Activated CD4-positive, CD25-positive, alpha-beta regulatory T cell treated with anti-CD3 and anti-CD28 coated beads, Interleukin-2, amount 50 U/mL, for 24 hours (primary cell): ENCODE measurements around the gene LAMB3.
"Not testable (repeated sequence)": the region's sequence is repeated elsewhere in the genome, so short reads cannot be mapped to it uniquely, and the experiment has no call there.

Source experiments
- ATAC-seq, 2 donors: fragments of 150-1000 bp; cut with Tn5 transposase; one replicate each; pipeline ENCODE4 v1.10.0; 2021; ENCODE audit warnings: mild to moderate bottlenecking in 1 of 2, moderate library complexity in 1 of 2

Gene LAMB3

GRCh38 chr1:209652121-209652735 is at the start of gene LAMB3:
LAMB3 (minus strand) TSS chr1:209652425; CDS start chr1:209650944, 1,481 bp downstream.
- no peak for ATAC-seq

- not testable (repeated sequence) for ATAC-seq
Observed at GRCh38 chr1:209700686-209701085, 48.5 kb upstream of the LAMB3 start.

- no peak for ATAC-seq
Observed at GRCh38 chr1:209697126-209697525, 44.9 kb upstream of the LAMB3 start.

GRCh38 chr1:209696673-209697072 is 44.4 kb upstream of the LAMB3 start:
- no peak for ATAC-seq

GRCh38 chr1:209692745-209693504 is 40.7 kb upstream of the LAMB3 start:
- ATAC-seq: peak in 1 of 2 donors; percentile 43

- ATAC-seq: no peak
Observed at GRCh38 chr1:209692296-209692695, 40.1 kb upstream of the LAMB3 start.

- ATAC-seq: no peak
Observed at GRCh38 chr1:209691237-209691636, 39.0 kb upstream of the LAMB3 start.

GRCh38 chr1:209689477-209689876 is 37.3 kb upstream of the LAMB3 start:
- ATAC-seq: no peak

- no peak for ATAC-seq
Observed at GRCh38 chr1:209688746-209689234, 36.6 kb upstream of the LAMB3 start.

- ATAC-seq: no peak
Observed at GRCh38 chr1:209686322-209686721, 34.1 kb upstream of the LAMB3 start.

- no peak for ATAC-seq
Observed at GRCh38 chr1:209685821-209686220, 33.6 kb upstream of the LAMB3 start.

- ATAC-seq: no peak
Observed at GRCh38 chr1:209678981-209679539, 26.8 kb upstream of the LAMB3 start.

GRCh38 chr1:209675565-209676154 is 23.4 kb upstream of the LAMB3 start:
- no peak for ATAC-seq

GRCh38 chr1:209674957-209675564 is 22.8 kb upstream of the LAMB3 start, which contains the start of gene G0S2:
G0S2 (plus strand) TSS chr1:209675412; CDS start chr1:209675685, 273 bp downstream.
- ATAC-seq: peak; percentile 27 to 42

- no peak for ATAC-seq
Observed at GRCh38 chr1:209673631-209674417, 21.6 kb upstream of the LAMB3 start.

GRCh38 chr1:209672705-209673630 is 20.7 kb upstream of the LAMB3 start:
- peak; percentile 67 to 70 for ATAC-seq

GRCh38 chr1:209670441-209671082 is 18.3 kb upstream of the LAMB3 start:
- ATAC-seq: no peak

GRCh38 chr1:209667708-209668107 is 15.5 kb upstream of the LAMB3 start:
- ATAC-seq: no peak

- no peak for ATAC-seq
Observed at GRCh38 chr1:209667103-209667502, 14.9 kb upstream of the LAMB3 start.

GRCh38 chr1:209662879-209663327 is 10.7 kb upstream of the LAMB3 start:
- no peak for ATAC-seq
